OCI-M1 (cell line): ENCODE results near the gene AMELY.
"Not testable (repeated sequence)": the region's sequence is repeated elsewhere in the genome, so short reads cannot be mapped to it uniquely, and the experiment has no call there.

Experiments used
- DNase-seq: peaks from one replicate; lab custom pipeline; 2025; lab: John Stamatoyannopoulos, UW

Gene AMELY

GRCh38 chrY:6911253-6911881 is at the start of gene AMELY:
Gene AMELY, minus strand, starts transcription at chrY:6911752. Its CDS starts 39,144 bp downstream, at chrY:6872608.
- DNase-seq: no peak

- DNase-seq: no peak
Measured at GRCh38 chrY:6949947-6950346, 38.4 kb upstream of the AMELY start.

GRCh38 chrY:6948378-6948777 is 36.8 kb upstream of the AMELY start:
- DNase-seq: no peak

GRCh38 chrY:6947695-6948094 is 36.1 kb upstream of the AMELY start:
- no peak for DNase-seq

GRCh38 chrY:6935497-6935896 is 23.9 kb upstream of the AMELY start:
- DNase-seq: no peak

- DNase-seq: no peak
Measured at GRCh38 chrY:6931779-6932396, 20.3 kb upstream of the AMELY start.

- no peak for DNase-seq
Measured at GRCh38 chrY:6929237-6929636, 17.7 kb upstream of the AMELY start.

GRCh38 chrY:6928265-6928664 is 16.7 kb upstream of the AMELY start:
- no peak for DNase-seq

- DNase-seq: no peak
Measured at GRCh38 chrY:6921061-6921460, 9.5 kb upstream of the AMELY start.

GRCh38 chrY:6913362-6913761 is 1.8 kb upstream of the AMELY start:
- no peak for DNase-seq

GRCh38 chrY:6910372-6911252 is 940 bp downstream of the AMELY start, which contains the start of gene TBL1Y:
Gene TBL1Y, plus strand, starts transcription at chrY:6910697. Its CDS starts 114,388 bp downstream, at chrY:7025085.
- DNase-seq: no peak

GRCh38 chrY:6909856-6910255 is 1.7 kb downstream of the AMELY start:
- DNase-seq: no peak

- no peak for DNase-seq
Measured at GRCh38 chrY:6909118-6909521, 2.4 kb downstream of the AMELY start.

- not testable (repeated sequence) for DNase-seq
Measured at GRCh38 chrY:6908021-6908420, 3.5 kb downstream of the AMELY start.

GRCh38 chrY:6907591-6907990 is 4.0 kb downstream of the AMELY start:
- no peak for DNase-seq

GRCh38 chrY:6902116-6902515 is 9.4 kb downstream of the AMELY start:
- DNase-seq: not testable (repeated sequence)

- no peak for DNase-seq
Measured at GRCh38 chrY:6895236-6895635, 16.3 kb downstream of the AMELY start.

GRCh38 chrY:6894496-6894895 is 17.1 kb downstream of the AMELY start:
- no peak for DNase-seq

- no peak for DNase-seq
Measured at GRCh38 chrY:6849384-6849783, 62.2 kb downstream of the AMELY start.

GRCh38 chrY:6842650-6843049 is 68.9 kb downstream of the AMELY start:
- not testable (repeated sequence) for DNase-seq
